ENCODE data around the gene TRPM4. TPM values are rescaled to one million over a fixed set of nuclear protein-coding genes. Genes with fewer than 3 reads are reported as not detected.
"Not testable (repeated sequence)": the region's sequence is repeated elsewhere in the genome, so short reads cannot be mapped to it uniquely, and the experiment has no call there.

Gene TRPM4
- polyA plus RNA-seq, 4 donors: 18.1 to 39.9 (median 28.0) TPM

DNA sequence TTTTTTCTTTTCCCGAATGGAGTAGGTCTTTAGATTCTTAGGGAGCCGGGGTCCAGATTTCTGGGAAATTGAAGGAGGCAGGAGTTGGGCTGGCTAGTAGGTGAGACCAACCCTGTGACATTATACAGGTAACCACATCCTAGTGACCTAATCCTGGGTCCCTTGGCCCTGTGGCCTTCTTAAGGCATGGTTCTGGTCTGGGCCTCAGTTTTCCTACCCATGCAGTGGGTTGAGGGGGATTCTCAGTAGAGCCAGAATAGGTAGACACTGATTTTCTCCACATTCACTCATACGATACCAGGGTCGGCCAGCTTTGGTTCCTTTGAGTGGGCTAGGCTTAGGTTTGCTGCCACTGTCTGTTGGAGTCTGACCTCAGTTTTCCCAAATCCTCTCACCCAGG is 31.0 kb upstream of the TRPM4 start:
- DNase-seq (ENCODE audit: low read depth in 4 of 4, low spot score in 3 of 4): no peak

GRCh38 chr19:49127225-49127624 is 30.4 kb upstream of the TRPM4 start:
- DNase-seq (ENCODE audit: low read depth in 4 of 4, low spot score in 3 of 4): not testable (repeated sequence)

DNA sequence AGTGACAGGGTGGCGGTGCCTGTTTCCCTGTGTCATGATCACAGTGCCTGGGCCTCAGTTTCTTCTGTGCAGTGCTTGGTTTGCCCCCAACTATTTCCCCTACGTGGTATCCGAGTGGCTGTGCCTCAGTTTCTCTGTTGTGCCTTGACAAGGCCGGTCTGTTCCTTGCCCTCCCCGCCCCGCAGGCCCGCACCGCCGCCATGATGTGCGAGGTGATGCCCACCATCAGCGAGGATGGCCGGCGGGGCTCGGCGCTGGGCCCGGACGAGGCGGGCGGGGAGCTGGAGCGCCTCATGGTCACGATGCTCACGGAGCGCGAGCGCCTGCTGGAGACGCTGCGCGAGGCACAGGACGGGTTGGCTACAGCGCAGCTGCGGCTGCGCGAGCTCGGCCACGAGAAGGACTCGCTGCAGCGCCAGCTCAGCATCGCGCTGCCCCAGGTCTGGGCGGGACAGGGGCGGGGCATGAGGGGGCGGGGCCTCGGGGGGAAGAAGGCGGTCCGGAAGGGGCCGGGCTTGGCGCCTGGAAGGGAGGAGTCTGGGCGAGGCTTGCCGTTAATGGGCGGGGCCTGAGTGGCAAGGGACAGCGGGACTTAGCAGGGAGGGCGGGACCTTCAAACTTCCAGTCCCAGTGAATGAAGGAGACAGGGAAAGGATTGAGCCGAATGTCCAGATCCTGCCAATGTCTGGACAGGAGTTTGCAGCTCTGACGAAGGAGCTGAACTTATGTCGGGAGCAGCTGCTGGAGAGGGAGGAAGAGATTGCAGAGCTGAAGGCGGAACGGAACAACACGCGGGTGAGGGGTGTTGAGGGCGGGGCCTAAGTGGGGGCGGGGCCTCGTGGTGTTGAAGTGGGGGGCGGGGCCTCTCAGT is 29.7 kb upstream of the TRPM4 start:
- peak in 3 of 4 donors; percentile 90 to 93 (median 91) for DNase-seq (ENCODE audit: low read depth in 4 of 4, low spot score in 3 of 4)

GRCh38 chr19:49128545-49129237 is 28.9 kb upstream of the TRPM4 start:
- DNase-seq (ENCODE audit: low read depth in 4 of 4, low spot score in 3 of 4): no peak

DNA sequence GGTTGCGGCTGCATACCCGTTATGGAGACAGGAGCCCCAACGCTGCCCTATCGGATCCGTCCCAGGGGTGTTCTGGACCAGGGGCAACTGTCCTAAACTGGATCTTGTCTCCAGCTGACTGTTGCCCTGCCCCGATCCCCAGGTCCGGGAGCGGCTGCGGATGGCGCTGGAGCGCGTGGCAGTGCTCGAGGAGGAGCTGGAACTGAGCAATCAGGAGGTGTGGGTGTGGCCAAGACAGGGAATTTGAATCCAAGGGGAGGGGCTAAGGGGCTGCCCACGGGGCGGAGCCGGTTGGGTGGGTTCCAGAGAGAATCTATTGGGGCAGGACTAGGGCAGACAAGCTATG is 28.4 kb upstream of the TRPM4 start:
- no peak for DNase-seq (ENCODE audit: low read depth in 4 of 4, low spot score in 3 of 4)

DNA sequence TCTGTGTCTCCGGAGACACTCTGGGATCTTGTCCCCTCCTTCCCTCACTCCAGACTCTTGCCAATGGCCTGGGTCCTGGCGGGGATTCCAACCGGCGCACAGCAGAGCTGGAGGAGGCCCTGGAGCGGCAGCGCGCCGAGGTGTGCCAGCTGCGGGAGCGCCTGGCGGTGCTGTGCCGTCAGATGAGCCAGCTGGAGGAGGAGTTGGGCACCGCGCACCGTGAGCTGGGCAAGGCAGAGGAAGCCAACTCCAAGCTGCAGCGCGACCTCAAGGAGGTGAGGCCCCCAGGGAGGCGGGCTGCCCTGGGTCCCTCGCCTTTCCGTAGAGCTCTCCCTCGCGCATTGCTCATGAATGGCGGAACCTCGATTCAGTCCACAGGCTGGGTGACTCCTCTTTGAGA is 27.3 kb upstream of the TRPM4 start:
- no peak for DNase-seq (ENCODE audit: low read depth in 4 of 4, low spot score in 3 of 4)

DNA sequence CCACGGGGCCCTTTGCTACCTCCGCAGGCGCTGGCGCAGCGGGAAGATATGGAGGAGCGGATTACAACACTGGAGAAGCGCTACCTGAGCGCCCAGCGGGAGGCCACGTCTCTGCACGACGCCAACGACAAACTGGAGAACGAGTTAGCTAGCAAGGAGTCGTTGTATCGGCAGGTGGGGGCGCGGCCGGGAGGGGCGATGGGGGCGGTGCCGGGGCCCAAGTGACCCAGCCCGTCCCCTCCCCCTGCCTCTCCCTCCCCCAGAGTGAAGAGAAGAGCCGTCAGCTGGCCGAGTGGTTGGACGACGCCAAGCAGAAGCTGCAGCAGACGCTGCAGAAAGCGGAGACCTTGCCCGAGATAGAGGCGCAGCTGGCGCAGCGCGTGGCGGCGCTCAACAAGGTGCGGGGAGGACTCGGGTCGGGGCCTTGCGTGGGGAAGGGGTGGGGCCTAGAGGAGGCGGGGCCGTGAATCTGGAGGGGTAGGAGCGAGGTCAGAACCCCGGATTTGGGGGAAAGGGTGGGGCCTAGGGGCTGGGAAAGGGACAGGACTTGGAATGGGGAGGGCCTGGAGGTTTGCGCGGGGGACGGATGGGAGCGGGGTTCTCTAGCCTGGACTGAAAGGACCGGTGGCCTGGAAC is 24.5 kb upstream of the TRPM4 start:
- no peak for DNase-seq (ENCODE audit: low read depth in 4 of 4, low spot score in 3 of 4)

DNA sequence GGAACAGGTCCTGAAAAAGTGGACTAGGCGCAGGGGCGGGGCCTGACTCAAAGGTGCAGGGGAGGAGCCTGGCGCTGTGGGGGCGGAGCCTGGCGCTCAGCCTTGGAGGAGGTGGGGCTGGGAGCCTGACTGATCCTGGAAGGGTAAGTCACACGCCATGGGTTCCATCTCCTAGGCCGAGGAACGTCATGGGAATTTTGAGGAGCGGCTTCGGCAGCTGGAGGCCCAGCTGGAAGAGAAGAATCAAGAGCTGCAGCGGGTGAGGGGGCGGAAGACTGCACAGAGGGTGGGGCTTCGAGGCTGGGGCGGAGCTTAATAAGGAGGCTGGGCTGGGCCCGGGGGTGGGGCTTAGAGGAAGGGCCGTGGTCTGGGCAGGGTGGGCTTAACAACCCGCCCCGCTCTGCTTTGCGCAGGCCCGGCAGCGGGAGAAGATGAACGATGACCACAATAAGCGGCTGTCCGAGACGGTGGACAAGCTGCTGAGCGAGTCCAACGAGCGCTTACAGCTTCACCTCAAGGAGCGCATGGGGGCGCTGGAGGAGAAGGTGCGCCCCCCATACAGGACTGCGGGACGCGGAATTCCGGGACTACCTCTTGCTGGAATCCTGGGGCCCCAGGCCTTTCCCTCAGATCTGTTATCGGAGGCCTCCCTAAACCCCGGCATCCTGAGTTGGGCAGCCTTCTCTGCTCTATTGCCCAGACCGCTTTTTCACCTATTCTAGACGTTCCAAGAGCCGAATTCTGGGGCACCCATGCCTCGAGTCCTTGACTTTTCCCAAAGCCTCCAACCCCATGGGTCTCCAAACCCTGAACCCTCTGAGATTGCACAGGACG is 23.8 kb upstream of the TRPM4 start:
- DNase-seq (ENCODE audit: low read depth in 4 of 4, low spot score in 3 of 4): no peak

- DNase-seq (ENCODE audit: low read depth in 4 of 4, low spot score in 3 of 4): no peak
Measured at GRCh38 chr19:49135686-49136085, 21.9 kb upstream of the TRPM4 start.

GRCh38 chr19:49136771-49137171 is 20.8 kb upstream of the TRPM4 start:
- no peak for DNase-seq (ENCODE audit: low read depth in 4 of 4, low spot score in 3 of 4)

- no peak for DNase-seq (ENCODE audit: low read depth in 4 of 4, low spot score in 3 of 4)
Measured at GRCh38 chr19:49140951-49141350, 16.6 kb upstream of the TRPM4 start.

DNA sequence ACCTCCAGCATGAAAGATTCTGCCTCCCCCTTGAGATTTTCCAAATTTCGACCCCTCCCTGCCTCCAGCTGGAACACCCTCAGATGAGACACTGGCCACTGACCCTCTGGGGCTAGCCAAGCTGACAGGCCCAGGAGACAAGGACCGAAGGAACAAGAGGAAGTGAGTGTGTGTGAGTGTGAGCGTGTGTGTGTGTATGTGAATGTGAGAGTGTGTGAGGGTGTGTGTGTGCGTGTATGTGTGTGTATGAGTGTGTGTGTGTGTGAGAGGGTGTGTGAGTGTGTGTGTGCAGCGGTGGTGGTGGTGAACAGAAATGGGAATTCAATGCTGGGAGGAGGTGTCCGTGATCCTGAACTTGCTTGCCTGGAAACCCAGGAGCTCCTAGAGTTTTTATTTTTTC is 16.2 kb upstream of the TRPM4 start:
- DNase-seq (ENCODE audit: low read depth in 4 of 4, low spot score in 3 of 4): no peak

DNA sequence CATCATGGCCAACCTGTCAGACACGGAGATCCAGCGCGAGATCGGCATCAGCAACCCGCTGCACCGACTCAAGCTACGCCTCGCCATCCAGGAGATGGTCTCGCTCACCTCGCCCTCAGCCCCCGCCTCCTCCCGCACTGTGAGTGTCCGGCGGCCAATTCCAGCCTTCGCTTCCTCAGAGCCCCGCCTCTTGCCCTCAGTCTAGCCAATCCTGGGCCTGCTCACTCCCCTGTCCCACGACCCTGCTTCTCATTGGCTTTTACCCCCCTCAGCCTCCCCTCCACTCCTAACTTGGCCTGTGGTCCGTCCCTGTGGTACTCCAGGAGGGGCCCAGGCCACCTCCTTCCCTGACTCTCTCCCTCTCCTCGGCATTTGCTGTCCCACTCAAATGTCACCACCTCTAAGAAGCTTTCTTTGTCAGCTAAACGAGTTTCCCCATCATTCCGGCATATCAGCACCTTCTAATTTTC is 14.7 kb upstream of the TRPM4 start:
- DNase-seq (ENCODE audit: low read depth in 4 of 4, low spot score in 3 of 4): peak in 2 of 4 donors; percentile 77 to 80

GRCh38 chr19:49145573-49146407 is 11.8 kb upstream of the TRPM4 start:
- DNase-seq (ENCODE audit: low read depth in 4 of 4, low spot score in 3 of 4): no peak

DNA sequence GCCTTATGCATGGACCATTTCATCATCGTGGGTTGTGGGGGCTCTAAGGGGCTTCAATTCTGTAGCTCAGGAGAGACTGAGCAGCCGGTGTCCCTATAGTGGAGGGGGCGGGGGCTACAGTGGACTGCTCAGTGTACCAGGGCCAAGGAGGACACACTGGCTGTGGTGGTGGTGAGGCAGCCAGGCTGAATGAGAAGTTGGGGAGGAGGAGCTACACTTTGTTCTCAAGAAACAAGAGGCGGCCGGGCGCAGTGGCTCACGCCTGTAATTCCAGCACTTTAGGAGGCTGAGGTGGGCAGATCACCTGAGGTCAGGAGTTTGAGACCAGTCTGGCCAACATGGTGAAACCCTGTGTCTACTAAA is 11.2 kb upstream of the TRPM4 start:
- not testable (repeated sequence) for DNase-seq (ENCODE audit: low read depth in 4 of 4, low spot score in 3 of 4)

GRCh38 chr19:49148044-49148682 is 9.4 kb upstream of the TRPM4 start:
- DNase-seq (ENCODE audit: low read depth in 4 of 4, low spot score in 3 of 4): no peak

DNA sequence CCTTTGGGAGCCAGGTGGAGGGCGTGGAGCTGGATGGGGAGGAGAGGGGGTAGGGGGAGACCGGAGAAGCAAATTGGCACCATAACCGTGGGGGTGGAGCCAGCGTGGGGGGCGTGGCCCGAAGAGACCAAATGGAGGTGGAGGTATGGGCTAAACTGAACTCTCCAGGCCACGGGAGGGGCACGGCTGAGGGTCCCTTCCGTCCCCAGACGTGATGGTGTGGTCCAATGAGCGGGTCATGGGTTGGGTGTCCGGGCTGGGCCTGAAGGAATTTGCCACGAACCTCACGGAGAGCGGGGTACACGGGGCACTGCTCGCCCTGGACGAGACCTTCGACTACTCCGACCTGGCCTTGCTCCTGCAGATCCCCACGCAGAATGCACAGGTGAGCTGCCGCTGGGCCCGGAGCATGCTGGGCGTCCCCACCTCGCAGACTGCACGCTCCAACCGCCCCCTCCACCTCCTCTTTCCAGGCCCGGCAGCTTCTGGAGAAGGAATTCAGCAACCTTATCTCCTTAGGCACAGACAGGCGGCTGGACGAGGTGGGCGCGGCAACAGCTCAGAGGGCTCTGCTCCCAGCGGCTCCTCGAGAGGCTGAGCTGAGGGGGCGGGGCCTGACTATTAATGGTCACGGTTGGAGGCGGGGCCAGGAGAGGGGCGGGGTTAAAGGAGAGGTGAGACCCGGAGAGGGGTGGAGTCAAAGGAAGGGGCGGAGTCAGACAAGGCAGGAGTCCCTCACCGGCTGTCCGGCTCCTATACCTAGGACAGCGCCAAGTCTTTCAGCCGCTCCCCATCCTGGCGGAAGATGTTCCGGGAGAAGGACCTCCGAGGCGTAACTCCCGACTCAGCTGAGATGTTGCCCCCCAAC is 8.6 kb upstream of the TRPM4 start:
- peak; percentile 90 to 97 (median 94) for DNase-seq (ENCODE audit: low read depth in 4 of 4, low spot score in 3 of 4)

DNA sequence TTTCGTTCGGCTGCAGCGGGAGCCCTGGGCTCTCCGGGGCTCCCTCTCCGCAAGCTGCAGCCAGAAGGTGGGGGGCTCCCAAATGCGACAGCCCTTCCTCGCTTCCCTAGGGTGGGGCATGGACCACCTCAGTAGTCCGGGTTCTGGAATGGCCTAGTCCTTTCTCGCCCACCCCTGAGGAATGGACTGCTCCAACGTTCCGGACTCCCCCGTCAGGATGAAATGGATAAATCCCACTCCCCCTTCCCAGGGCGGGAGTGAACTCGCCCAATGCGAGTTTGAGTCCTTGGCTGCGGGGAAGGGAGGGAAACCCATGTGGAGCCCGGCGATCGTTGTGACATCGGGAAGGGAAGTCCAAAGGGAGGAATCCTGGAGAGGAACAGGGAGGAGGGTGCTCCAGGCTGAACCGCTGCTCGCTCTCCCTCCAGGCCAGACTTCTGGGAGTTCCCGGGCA is 7.9 kb upstream of the TRPM4 start:
- DNase-seq (ENCODE audit: low read depth in 4 of 4, low spot score in 3 of 4): peak in 2 of 4 donors; percentile 74 to 78
